ENCODE results near the gene TIMM22. TPM values are rescaled to one million over a fixed set of nuclear protein-coding genes. Genes with fewer than 3 reads are reported as not detected.

TIMM22 gene
- polyA plus RNA-seq, 3 donors: 3.2 to 13.6 (median 13.1) TPM

- peak overlapping the region in 3 of 7 donors; percentile 1 to 99 (median 98) for H3K27ac Mint-ChIP-seq
- H3K4me3 ChIP-seq (replicated peaks in 1 of 3; ENCODE audit: low read depth in 2 of 3, low read length in 3 of 3): peak overlapping the region in 1 of 3 experiments; percentile 98
- H4K20me1 ChIP-seq (ENCODE audit: insufficient read depth, low read length): peaks cover 50% of the 10 kb centered on the region
- H3K4me2 ChIP-seq (replicated peaks; ENCODE audit: extremely low read depth, low read length, poor library complexity, severe bottlenecking): peak overlapping the region; percentile 99
- H3K9me3 ChIP-seq (replicated peaks in 1 of 2; ENCODE audit: control insufficient read depth in 1 of 2, insufficient read depth in 1 of 2, low read length in 2 of 2): peaks cover 17 to 22% of the 10 kb centered on the region in 2 donors
- peaks cover 14 to 27% (median 23%) of the 10 kb centered on the region in 7 donors for H3K9me3 Mint-ChIP-seq
- 84% methylated on average over 2 of the region's 2 CpGs for WGBS (ENCODE audit: insufficient coverage)
- H2AFZ ChIP-seq (ENCODE audit: insufficient read depth, low read depth, low read length, poor library complexity, severe bottlenecking): no peak overlapping the region
- TF ChIP-seq, protein P1, sequence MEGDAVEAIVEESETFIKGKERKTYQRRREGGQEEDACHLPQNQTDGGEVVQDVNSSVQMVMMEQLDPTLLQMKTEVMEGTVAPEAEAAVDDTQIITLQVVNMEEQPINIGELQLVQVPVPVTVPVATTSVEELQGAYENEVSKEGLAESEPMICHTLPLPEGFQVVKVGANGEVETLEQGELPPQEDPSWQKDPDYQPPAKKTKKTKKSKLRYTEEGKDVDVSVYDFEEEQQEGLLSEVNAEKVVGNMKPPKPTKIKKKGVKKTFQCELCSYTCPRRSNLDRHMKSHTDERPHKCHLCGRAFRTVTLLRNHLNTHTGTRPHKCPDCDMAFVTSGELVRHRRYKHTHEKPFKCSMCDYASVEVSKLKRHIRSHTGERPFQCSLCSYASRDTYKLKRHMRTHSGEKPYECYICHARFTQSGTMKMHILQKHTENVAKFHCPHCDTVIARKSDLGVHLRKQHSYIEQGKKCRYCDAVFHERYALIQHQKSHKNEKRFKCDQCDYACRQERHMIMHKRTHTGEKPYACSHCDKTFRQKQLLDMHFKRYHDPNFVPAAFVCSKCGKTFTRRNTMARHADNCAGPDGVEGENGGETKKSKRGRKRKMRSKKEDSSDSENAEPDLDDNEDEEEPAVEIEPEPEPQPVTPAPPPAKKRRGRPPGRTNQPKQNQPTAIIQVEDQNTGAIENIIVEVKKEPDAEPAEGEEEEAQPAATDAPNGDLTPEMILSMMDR (IDR thresholded peaks at IDR 0.05): no peak
- peaks cover 11 to 16% of the 10 kb centered on the region in 2 donors for H3K4me1 ChIP-seq (ENCODE audit: control insufficient read depth in 1 of 2, insufficient read depth in 2 of 2, low read length in 2 of 2)
- no peaks in the 10 kb centered on the region for H3K27me3 ChIP-seq (ENCODE audit: control insufficient read depth in 2 of 2, insufficient read depth in 2 of 2, low read length in 2 of 2)
- intact Hi-C loops (cut with micrococcal nuclease): loop anchor here (5.0 kb wide), 2 partner anchors 121 to 201 kb away; no protein-coding TSS in a partner anchor
- H3K9ac ChIP-seq (ENCODE audit: insufficient read depth, low read length, poor library complexity, severe bottlenecking): no peak overlapping the region
- peaks cover 31 to 34% of the 10 kb centered on the region in 2 donors for H3K36me3 ChIP-seq (replicated peaks in 1 of 2; ENCODE audit: control insufficient read depth in 1 of 2, insufficient read depth in 2 of 2, low read length in 2 of 2)
- H3K79me2 ChIP-seq (ENCODE audit: insufficient read depth, low read length): peaks cover 21% of the 10 kb centered on the region
- peaks cover 33 to 35% of the 10 kb centered on the region in 2 donors for H3K36me3 Mint-ChIP-seq
- H3K4me3 Mint-ChIP-seq: peak overlapping the region; percentile 95 to 97
- peak overlapping the region in 1 of 2 donors; percentile 91 for H3K27ac ChIP-seq (ENCODE audit: low read depth in 1 of 2, low read length in 2 of 2)
- H3K27me3 Mint-ChIP-seq (ENCODE audit: low read depth in 3 of 3): peaks cover 0 to 1% (median 0%) of the 10 kb centered on the region in 3 donors
- peaks cover 12% of the 10 kb centered on the region for H3K4me1 Mint-ChIP-seq
- no peak for DNase-seq
Observed at GRCh38 chr17:998111-998510, 1.2 kb downstream of the TIMM22 start.

DNA sequence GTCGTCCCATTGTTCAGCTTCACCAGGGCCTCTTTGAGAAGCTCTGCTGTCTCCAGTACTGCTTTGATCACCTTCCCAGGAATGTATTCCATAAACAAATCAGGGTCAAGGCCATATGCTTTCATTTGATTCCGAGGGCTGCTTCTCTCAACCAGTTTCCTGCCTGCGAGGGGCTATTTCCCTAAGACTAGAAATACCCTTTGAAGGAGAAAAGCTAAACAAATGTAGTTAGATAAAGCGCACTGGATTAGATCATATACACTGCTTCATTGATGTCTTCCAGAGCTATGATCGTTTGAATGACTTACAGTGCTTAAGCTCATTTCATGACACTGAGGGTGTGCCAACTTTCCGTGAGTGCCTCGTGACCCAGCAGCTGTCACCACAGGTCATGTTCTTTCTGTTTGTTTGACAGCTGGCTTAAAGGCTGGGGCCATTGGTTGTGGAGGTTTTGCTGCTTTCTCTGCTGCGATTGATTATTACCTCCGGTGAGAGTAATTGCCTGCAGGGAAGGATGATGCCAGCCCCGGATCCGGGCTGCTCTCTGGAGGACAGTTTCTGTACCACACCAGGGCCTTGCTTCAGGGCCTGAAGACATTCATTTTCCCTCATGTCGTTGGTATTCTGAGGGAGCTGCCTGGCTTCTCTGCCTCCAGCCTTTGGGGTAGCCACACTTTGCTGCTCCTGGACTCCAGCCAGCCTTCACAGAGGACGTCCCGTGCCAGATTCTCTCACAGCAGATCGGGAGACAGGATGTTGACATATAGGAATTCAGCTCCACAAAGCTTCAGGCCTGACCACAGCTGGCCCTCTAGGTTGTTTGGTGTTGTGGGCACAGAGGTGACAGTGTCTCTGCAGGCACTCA is 3.9 kb downstream of the TIMM22 start:
- peaks cover 58 to 59% of the 10 kb centered on the region in 2 donors for H3K36me3 ChIP-seq (replicated peaks in 1 of 2; ENCODE audit: control insufficient read depth in 1 of 2, insufficient read depth in 2 of 2, low read length in 2 of 2)

More for the DNA sequence above, 3.9 kb downstream of the TIMM22 start:
- Histone ChIP-seq H3K4me3 (replicated peaks in 1 of 3; ENCODE audit: low read depth in 2 of 3, low read length in 3 of 3) (no peak overlapping the region), H3K79me2 (ENCODE audit: insufficient read depth, low read length) (peaks cover 21% of the 10 kb centered on the region), H3K9me3 (replicated peaks in 1 of 2; ENCODE audit: control insufficient read depth in 1 of 2, insufficient read depth in 1 of 2, low read length in 2 of 2) (no peaks in the 10 kb centered on the region), H3K9ac (ENCODE audit: insufficient read depth, low read length, poor library complexity, severe bottlenecking) (no peak overlapping the region), H3K27me3 (ENCODE audit: control insufficient read depth in 2 of 2, insufficient read depth in 2 of 2, low read length in 2 of 2) (no peaks in the 10 kb centered on the region), H3K4me1 (ENCODE audit: control insufficient read depth in 1 of 2, insufficient read depth in 2 of 2, low read length in 2 of 2) (peaks cover 11 to 16% of the 10 kb centered on the region in 2 donors), H2AFZ (ENCODE audit: insufficient read depth, low read depth, low read length, poor library complexity, severe bottlenecking) (no peak overlapping the region), H4K20me1 (ENCODE audit: insufficient read depth, low read length) (peaks cover 77% of the 10 kb centered on the region), H3K27ac (ENCODE audit: low read depth in 1 of 2, low read length in 2 of 2) (no peak overlapping the region), H3K4me2 (replicated peaks; ENCODE audit: extremely low read depth, low read length, poor library complexity, severe bottlenecking) (no peak overlapping the region)
- 82% methylated on average over 11 of the region's 15 CpGs for WGBS (ENCODE audit: insufficient coverage)
- intact Hi-C loops (cut with micrococcal nuclease): loop anchor here in 1 of 2 donors (10.0 kb wide), 1 partner anchor 54 kb away; no protein-coding TSS in a partner anchor
- no peak for DNase-seq
- Mint-ChIP-seq H3K36me3 (peaks cover 50 to 60% of the 10 kb centered on the region in 2 donors), H3K4me3 (no peak overlapping the region), H3K9me3 (peaks cover 0 to 3% (median 0%) of the 10 kb centered on the region in 7 donors), H3K27ac (no peak overlapping the region), H3K27me3 (ENCODE audit: low read depth in 3 of 3) (peaks cover 0 to 2% (median 1%) of the 10 kb centered on the region in 3 donors), H3K4me1 (peaks cover 12% of the 10 kb centered on the region)
- TF ChIP-seq, protein P1 (IDR thresholded peaks at IDR 0.05): no peak
